ENCODE data around the gene PMS1.
"Not testable (repeated sequence)": the region's sequence is repeated elsewhere in the genome, so short reads cannot be mapped to it uniquely, and the experiment has no call there.

PMS1 gene

GRCh38 chr2:189880429-189880828 is 96.2 kb downstream of the PMS1 start:
- no peak overlapping the region for H3K27ac ChIP-seq
- TF ChIP-seq, protein P1, sequence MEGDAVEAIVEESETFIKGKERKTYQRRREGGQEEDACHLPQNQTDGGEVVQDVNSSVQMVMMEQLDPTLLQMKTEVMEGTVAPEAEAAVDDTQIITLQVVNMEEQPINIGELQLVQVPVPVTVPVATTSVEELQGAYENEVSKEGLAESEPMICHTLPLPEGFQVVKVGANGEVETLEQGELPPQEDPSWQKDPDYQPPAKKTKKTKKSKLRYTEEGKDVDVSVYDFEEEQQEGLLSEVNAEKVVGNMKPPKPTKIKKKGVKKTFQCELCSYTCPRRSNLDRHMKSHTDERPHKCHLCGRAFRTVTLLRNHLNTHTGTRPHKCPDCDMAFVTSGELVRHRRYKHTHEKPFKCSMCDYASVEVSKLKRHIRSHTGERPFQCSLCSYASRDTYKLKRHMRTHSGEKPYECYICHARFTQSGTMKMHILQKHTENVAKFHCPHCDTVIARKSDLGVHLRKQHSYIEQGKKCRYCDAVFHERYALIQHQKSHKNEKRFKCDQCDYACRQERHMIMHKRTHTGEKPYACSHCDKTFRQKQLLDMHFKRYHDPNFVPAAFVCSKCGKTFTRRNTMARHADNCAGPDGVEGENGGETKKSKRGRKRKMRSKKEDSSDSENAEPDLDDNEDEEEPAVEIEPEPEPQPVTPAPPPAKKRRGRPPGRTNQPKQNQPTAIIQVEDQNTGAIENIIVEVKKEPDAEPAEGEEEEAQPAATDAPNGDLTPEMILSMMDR (IDR thresholded peaks at IDR 0.05), result no peak
- no peak for TF ChIP-seq ZFX (IDR thresholded peaks at IDR 0.05; ENCODE audit: borderline replicate concordance)

DNA sequence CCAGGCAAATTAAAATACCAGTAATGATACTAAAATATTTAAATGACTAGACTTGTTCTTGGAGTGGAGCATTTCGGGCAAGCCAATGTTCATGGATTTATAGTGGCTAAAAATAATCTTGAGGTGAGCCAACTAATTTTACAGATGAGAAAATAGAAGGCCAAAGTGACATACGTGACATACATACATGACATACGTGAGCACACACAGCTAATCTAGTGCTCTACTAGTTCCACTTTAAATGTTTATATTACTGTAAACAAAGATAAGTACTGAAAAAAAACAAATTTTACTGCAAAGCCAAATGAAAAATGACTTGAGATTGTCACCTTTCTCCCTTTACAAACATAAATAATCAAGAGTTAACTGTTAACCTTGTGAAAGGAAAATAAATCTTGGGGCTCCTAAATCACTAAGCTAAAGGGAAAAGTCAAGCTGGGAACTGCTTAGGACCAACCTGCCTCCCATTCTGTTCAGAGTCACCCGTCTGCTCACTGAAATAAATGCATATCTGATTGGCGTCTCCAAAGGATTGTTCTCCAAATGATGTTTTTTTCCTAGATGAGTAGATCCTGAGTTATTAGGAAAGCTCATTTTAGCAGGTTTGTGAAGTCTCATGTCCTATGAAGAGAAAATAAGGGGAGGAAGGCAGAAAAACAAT is 96.7 kb downstream of the PMS1 start:
- H3K27ac ChIP-seq, result no peak overlapping the region
- TF ChIP-seq, protein P1 (IDR thresholded peaks at IDR 0.05), result no peak
- TF ChIP-seq ZFX (IDR thresholded peaks at IDR 0.05; ENCODE audit: borderline replicate concordance), result no peak

- H3K27ac ChIP-seq, result no peak overlapping the region
- TF ChIP-seq, protein P1 (IDR thresholded peaks at IDR 0.05), result no peak
- no peak for TF ChIP-seq ZFX (IDR thresholded peaks at IDR 0.05; ENCODE audit: borderline replicate concordance)
Measured at GRCh38 chr2:189885368-189885767, 101.1 kb downstream of the PMS1 start.

GRCh38 chr2:189892546-189893294 is 108.5 kb downstream of the PMS1 start:
- H3K27ac ChIP-seq, result not testable (repeated sequence)

- TF ChIP-seq ZFX (IDR thresholded peaks at IDR 0.05; ENCODE audit: borderline replicate concordance), result no peak
- TF ChIP-seq, protein P1 (IDR thresholded peaks at IDR 0.05), result no peak
- no peak overlapping the region for H3K27ac ChIP-seq
Measured at GRCh38 chr2:189896809-189897208, 112.6 kb downstream of the PMS1 start.

DNA sequence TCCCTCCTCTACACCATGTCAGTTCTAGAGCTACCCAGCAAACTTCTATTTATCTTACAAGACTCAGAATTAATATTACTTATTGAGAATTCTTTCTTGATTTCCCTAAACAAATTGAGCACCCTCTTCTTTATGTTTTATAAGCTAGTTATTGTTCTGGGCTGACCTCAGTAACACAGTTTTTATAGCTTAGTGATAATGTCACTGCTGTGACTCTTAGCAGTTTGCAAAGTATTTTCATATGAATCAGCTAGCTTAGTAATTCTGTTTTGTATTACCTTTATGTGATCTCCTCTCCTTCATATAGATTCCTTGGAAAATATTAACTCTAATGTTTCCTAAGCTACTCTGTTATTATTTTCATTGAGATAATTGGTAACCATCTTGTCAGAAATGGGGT is 114.9 kb downstream of the PMS1 start:
- no peak overlapping the region for H3K27ac ChIP-seq
- TF ChIP-seq ZFX (IDR thresholded peaks at IDR 0.05; ENCODE audit: borderline replicate concordance), result no peak
- TF ChIP-seq, protein P1 (IDR thresholded peaks at IDR 0.05), result no peak

DNA sequence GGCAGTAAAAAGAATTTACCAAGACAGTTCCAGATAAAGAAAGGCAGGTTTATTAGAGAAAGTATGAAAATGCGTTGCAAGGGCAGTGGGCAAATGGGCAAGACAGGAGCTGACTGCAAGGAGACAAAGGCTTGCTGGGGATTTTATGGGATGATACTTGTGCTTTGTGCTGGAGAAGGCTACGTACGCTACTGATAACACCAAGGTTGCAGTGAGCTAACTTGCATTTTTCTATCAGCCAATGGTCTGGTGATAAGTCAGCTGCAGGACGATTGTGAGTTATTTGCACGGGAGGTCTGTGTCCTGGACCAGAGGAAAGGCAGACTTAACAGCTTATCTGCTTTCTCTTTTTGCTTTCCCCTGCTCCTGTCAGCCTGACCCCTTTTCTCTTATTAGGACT is 116.5 kb downstream of the PMS1 start:
- TF ChIP-seq ZFX (IDR thresholded peaks at IDR 0.05; ENCODE audit: borderline replicate concordance), result no peak
- TF ChIP-seq, protein P1 (IDR thresholded peaks at IDR 0.05), result no peak
- no peak overlapping the region for H3K27ac ChIP-seq
